ENCODE results near the gene LMTK2.

DNA sequence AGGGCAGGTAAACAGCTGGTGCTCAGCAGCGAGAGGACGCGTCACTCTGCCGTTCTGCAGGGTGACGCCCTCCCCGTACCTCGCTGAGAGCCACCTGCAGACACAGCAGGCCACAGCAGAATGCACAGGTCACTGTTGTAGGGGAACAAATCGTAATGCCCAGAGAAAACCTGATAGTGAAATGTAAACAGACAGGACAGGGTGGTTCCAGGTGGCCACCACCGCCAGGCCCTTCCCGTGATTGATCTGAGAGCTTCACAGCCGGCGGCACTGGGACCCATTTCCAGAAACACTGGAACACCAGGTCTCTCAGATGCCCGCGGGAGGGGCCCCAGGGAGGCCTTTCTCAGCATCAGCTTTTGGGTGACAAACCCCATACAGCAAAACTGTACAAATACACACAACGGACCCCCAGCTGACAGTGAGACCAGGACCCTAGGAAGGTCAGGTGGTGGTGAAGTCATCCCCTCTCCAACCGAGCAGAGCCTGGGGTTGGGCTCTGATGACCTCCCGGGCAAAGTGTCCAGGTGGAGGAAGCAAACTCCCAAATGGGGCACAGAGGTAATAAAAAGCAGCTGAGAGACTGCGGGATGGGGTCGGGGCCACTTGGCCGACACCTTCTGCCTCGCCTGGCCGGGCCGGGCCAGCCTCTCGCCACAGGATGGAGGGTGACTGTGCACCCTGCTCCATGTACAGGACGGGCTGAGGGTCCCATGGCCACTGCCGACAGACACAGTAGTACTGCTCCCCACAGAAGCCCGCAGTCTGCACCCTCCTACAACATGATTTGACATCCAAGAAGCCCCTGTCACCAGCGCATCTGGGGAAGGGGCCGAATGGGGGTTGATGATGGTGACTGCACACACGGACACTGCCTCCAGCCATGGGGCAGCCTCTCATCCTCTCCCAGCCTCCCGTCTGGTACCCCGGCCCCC is 109.2 kb downstream of the LMTK2 start:
- TF ChIP-seq, protein P1, sequence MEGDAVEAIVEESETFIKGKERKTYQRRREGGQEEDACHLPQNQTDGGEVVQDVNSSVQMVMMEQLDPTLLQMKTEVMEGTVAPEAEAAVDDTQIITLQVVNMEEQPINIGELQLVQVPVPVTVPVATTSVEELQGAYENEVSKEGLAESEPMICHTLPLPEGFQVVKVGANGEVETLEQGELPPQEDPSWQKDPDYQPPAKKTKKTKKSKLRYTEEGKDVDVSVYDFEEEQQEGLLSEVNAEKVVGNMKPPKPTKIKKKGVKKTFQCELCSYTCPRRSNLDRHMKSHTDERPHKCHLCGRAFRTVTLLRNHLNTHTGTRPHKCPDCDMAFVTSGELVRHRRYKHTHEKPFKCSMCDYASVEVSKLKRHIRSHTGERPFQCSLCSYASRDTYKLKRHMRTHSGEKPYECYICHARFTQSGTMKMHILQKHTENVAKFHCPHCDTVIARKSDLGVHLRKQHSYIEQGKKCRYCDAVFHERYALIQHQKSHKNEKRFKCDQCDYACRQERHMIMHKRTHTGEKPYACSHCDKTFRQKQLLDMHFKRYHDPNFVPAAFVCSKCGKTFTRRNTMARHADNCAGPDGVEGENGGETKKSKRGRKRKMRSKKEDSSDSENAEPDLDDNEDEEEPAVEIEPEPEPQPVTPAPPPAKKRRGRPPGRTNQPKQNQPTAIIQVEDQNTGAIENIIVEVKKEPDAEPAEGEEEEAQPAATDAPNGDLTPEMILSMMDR (conservative IDR thresholded peaks at IDR 0.05; ENCODE audit: low read length), result no peak
- TF ChIP-seq EZH2phosphoT487 (IDR thresholded peaks at IDR 0.05; ENCODE audit: borderline replicate concordance, low read depth, low read length), result no peak

All from OCI-LY7 (cell line).